Natural killer cell (primary cell): ENCODE results near the gene RAD9A. TPM values are rescaled to one million over a fixed set of nuclear protein-coding genes. Genes with fewer than 3 reads are reported as not detected.

Source experiments
- ATAC-seq, 3 donors: fragments of 150-1000 bp in 2 of 3; fragments of 200-7000 bp in 1 of 3; cut with Tn5 transposase; 1 replicate in 1 of 3; 2 replicates in 2 of 3; pipeline ENCODE4 v1.10.0; 2021; ENCODE audit warnings: mild to moderate bottlenecking in 2 of 3, moderate library complexity in 2 of 3
- DNase-seq, 2 donors: peaks; one replicate each; pipeline versions ENCODE4 v3.0.0 to v3.0.0-alpha.2; 2013 to 2021; ENCODE audit warnings: mixed read lengths in 1 of 2
- H3K27ac ChIP-seq: one replicate; pipeline ENCODE4 v1.5.1; 2013; ENCODE audit warnings: mild to moderate bottlenecking, low read length
- H3K27me3 ChIP-seq: one replicate; pipeline ENCODE4 v1.6.1; 2013; ENCODE audit warnings: low read length; ENCODE audit not compliant: control insufficient read depth, insufficient read depth
- H3K36me3 ChIP-seq: one replicate; pipeline ENCODE4 v1.6.1; 2013; ENCODE audit warnings: low read length; ENCODE audit not compliant: control insufficient read depth, insufficient read depth
- H3K4me1 ChIP-seq: one replicate; pipeline ENCODE4 v1.6.1; 2013; ENCODE audit warnings: low read length; ENCODE audit not compliant: control insufficient read depth, insufficient read depth
- H3K4me3 ChIP-seq: one replicate; pipeline ENCODE4 v1.5.1; 2013; ENCODE audit warnings: low read length
- H3K9me3 ChIP-seq: one replicate; pipeline ENCODE4 v1.6.1; 2013; ENCODE audit warnings: low read length; ENCODE audit not compliant: control insufficient read depth, insufficient read depth
- H3K27ac Mint-ChIP-seq, 2 donors: one replicate each; pipeline ENCODE4 v1.8.0; 2022; ENCODE audit warnings: mild to moderate bottlenecking in 2 of 2, mixed read lengths in 2 of 2, moderate library complexity in 1 of 2
- H3K27me3 Mint-ChIP-seq, 2 donors: one replicate each; pipeline ENCODE4 v1.8.0; 2022; ENCODE audit warnings: low read depth in 2 of 2, mixed read lengths in 2 of 2
- H3K36me3 Mint-ChIP-seq: one replicate; pipeline ENCODE4 v1.8.0; 2022; ENCODE audit warnings: mixed read lengths
- H3K4me1 Mint-ChIP-seq, 2 donors: one replicate each; pipeline ENCODE4 v1.8.0; 2022; ENCODE audit warnings: mixed read lengths in 2 of 2
- H3K4me3 Mint-ChIP-seq: one replicate; pipeline ENCODE4 v1.8.0; 2022; ENCODE audit warnings: mild to moderate bottlenecking, moderate library complexity, mixed read lengths
- H3K9me3 Mint-ChIP-seq, 2 donors: one replicate each; pipeline ENCODE4 v1.8.0; 2022; ENCODE audit warnings: mixed read lengths in 2 of 2
- CTCF ChIP-seq: fragments of 200-600 bp; IDR thresholded peaks from one replicate; pipeline ENCODE4 v1.8.0; 2022; ENCODE audit warnings: antibody characterized with exemption
- WGBS: methylation state at CpG from one replicate; pipeline ENCODE4 v1.1.7; 2013; ENCODE audit warnings: missing lambda C conversion rate; ENCODE audit not compliant: insufficient coverage; 5-methylcytosine and 5-hydroxymethylcytosine counted together
- intact Hi-C: fragments of 100-400 bp; cut with micrococcal nuclease; formaldehyde crosslinking; loops from one replicate; pipeline ENCODE4 v1.14.2; 2022
- total RNA-seq, 4 donors: library from RNA; stranded (reverse); fragments of 120-200 nt in 1 of 4; gene quantifications; one replicate each; pipeline versions ENCODE4 v1.2.3 to v1.2.4, GENCODE V29; 2013 to 2022

RAD9A gene
- total RNA-seq, 3 donors from 2014 or later (not counting 1 experiment from before 2014, with no cell fraction given): 30.2 to 47.1 (median 37.3) TPM

GRCh38 chr11:67372993-67373647, 18.7 kb upstream of the RAD9A start, which contains the start of gene CLCF1:
CLCF1 (minus strand) TSS chr11:67373598; CDS start chr11:67373539, 59 bp downstream.
- TF ChIP-seq CTCF: no peak
- peaks cover 44 to 54% of the 10 kb centered on the region in 2 donors for H3K4me1 Mint-ChIP-seq

GRCh38 chr11:67373648-67374570, 17.9 kb upstream of the RAD9A start:
- Mint-ChIP-seq H3K4me1 (peaks cover 36 to 46% of the 10 kb centered on the region in 2 donors), H3K36me3 (no peaks in the 10 kb centered on the region), H3K27me3 (no peaks in the 10 kb centered on the region), H3K4me3 (peak overlapping the region; percentile 97), H3K27ac (peak overlapping the region; percentile 88 to 89), H3K9me3 (no peaks in the 10 kb centered on the region)
- Histone ChIP-seq H3K9me3 (no peaks in the 10 kb centered on the region), H3K4me1 (peaks cover 50% of the 10 kb centered on the region), H3K36me3 (no peaks in the 10 kb centered on the region), H3K4me3 (peak overlapping the region; percentile 41), H3K27ac (peak overlapping the region; percentile 43), H3K27me3 (peaks cover 3% of the 10 kb centered on the region)
- peak; percentile 35 for TF ChIP-seq CTCF
- ATAC-seq (peak; percentile 76 to 83 (median 76)), DNase-seq (peak; percentile 68 to 91)
- 7% methylated on average over 34 of the region's 40 CpGs for WGBS
- intact Hi-C loops: loop anchor here (5.0 kb wide), 2 partner anchors 87 to 107 kb away; partner anchors contain the start of genes ANKRD13D and GRK2

More at GRCh38 chr11:67372993-67373647, 18.7 kb upstream of the RAD9A start, which contains the start of gene CLCF1:
- Histone ChIP-seq H3K27ac (peak within 1 kb of the TSS; percentile 43), H3K27me3 (peaks cover 3% of the 10 kb centered on the region), H3K4me3 (peak within 1 kb of the TSS; percentile 41), H3K4me1 (peaks cover 57% of the 10 kb centered on the region), H3K36me3 (no peaks in the 10 kb centered on the region), H3K9me3 (no peaks in the 10 kb centered on the region)
- Mint-ChIP-seq H3K27ac (peak within 1 kb of the TSS; percentile 88 to 89), H3K36me3 (no peaks in the 10 kb centered on the region), H3K4me3 (peak within 1 kb of the TSS; percentile 97), H3K9me3 (no peaks in the 10 kb centered on the region), H3K27me3 (no peaks in the 10 kb centered on the region)
- intact Hi-C loops: loop anchor here (5.0 kb wide), 2 partner anchors 86 to 106 kb away; partner anchors contain the start of genes ANKRD13D and GRK2
- DNase-seq (peak; percentile 55 to 58), ATAC-seq (peak; percentile 32 to 45 (median 42))
- under 1% methylated on average over 76 of the region's 76 CpGs for WGBS

DNA sequence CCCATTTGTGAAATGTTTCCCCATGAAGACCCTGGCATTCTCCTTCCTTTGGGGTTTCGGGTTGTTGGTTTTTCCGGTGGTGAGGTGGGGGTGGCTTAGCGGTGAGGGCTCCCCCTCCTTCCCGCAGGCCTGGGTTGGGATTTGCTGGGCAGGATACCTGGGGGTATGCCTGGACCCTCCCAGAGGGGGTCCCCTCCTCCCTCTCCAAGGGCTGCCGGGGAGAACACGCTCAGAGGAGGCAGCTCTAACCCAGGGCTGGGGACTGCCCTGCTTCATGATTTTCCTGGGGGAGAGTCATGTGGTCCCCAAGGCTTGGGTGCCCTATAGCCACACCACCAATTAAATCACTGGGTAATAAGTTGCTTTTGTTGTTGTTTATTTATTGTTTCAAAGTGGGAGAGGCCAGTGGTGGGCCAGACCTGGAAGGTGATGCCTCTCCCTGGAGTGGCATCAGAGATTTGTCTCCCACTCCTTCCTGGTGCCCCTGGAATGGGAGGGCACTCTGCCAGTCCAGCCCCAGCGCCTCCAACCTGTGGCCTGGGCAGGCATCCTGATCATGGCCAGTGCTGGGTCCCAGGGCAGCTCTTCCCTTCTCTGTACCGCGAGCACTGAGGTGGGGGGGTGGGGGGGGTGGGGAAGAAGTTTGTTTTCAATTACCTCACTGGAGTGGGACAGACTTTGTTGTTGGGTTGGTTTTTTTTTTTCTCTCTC, 17.1 kb upstream of the RAD9A start:
- no peaks in the 10 kb centered on the region for H3K9me3 Mint-ChIP-seq
- peaks cover 41% of the 10 kb centered on the region for H3K4me1 ChIP-seq
- intact Hi-C loops: loop anchor here (5.0 kb wide), 2 partner anchors 87 to 107 kb away; partner anchors contain the start of genes ANKRD13D and GRK2
- no peak overlapping the region for H3K4me3 ChIP-seq
- peaks cover 28 to 40% of the 10 kb centered on the region in 2 donors for H3K4me1 Mint-ChIP-seq
- WGBS: 43% methylated on average over 5 of the region's 9 CpGs
- peak overlapping the region; percentile 17 for H3K4me3 Mint-ChIP-seq
- peaks cover 3% of the 10 kb centered on the region for H3K27me3 ChIP-seq
- peak overlapping the region in 1 of 2 donors; percentile 89 for H3K27ac Mint-ChIP-seq
- no peaks in the 10 kb centered on the region for H3K9me3 ChIP-seq
- no peak for TF ChIP-seq CTCF
- H3K36me3 ChIP-seq: no peaks in the 10 kb centered on the region
- DNase-seq (no peak), ATAC-seq (no peak)
- H3K36me3 Mint-ChIP-seq: no peaks in the 10 kb centered on the region
- peak overlapping the region; percentile 43 for H3K27ac ChIP-seq
- no peaks in the 10 kb centered on the region for H3K27me3 Mint-ChIP-seq
